GM23248 (cell line): ENCODE results near the gene UBTF.

Source experiments
- EZH2 ChIP-seq: fragments of 200-600 bp; sonication (generic); IDR thresholded peaks from 2 replicates; pipeline ENCODE4 v1.6.1; 2018; ENCODE audit warnings: antibody characterized with exemption, mild to moderate bottlenecking; ENCODE audit not compliant: insufficient read depth, poor library complexity, severe bottlenecking
- EZH2phosphoT487 ChIP-seq: fragments of 200-600 bp; sonication (generic); IDR thresholded peaks from 2 replicates; pipeline ENCODE4 v1.6.1; 2018; ENCODE audit warnings: antibody characterized with exemption, moderate library complexity, mild to moderate bottlenecking, low read depth; ENCODE audit not compliant: insufficient read depth

GRCh38 chr17:44206825-44207155 lies 12.7 kb downstream of the UBTF start:
- TF ChIP-seq EZH2phosphoT487 (no peak), EZH2 (no peak)
